Bronchial epithelial cell (primary cell): ENCODE measurements around the gene CAPN8. TPM values are rescaled to one million over a fixed set of nuclear protein-coding genes. Genes with fewer than 3 reads are reported as not detected.

Experiments
- DNase-seq: peaks from one replicate; pipeline ENCODE4 v3.0.0-alpha.2; 2010; ENCODE audit warnings: low read depth
- FAIRE-seq: peaks from 2 replicates; lab custom pipeline; 2011; peaks lifted over from hg19 to GRCh38; lab: Jason Lieb, UNC
- H3K27me3 ChIP-seq: 2 replicates; pipeline ENCODE4 v1.5.1; 2011; ENCODE audit warnings: low read length; ENCODE audit not compliant: control insufficient read depth, insufficient read depth
- H3K36me3 ChIP-seq: 2 replicates; pipeline ENCODE4 v1.5.1; 2011; ENCODE audit warnings: low read length; ENCODE audit not compliant: control insufficient read depth, insufficient read depth
- H3K4me3 ChIP-seq: 2 replicates; pipeline ENCODE4 v1.5.1; 2011; ENCODE audit warnings: mild to moderate bottlenecking, low read depth, low read length, control low read depth
- total RNA-seq: library from RNA; depleted of rRNA; stranded (reverse); fragments of >200 nt; gene quantifications from 2 replicates; pipeline ENCODE4 v1.2.1, GENCODE V29; 2014
- TF ChIP-seq, protein P1 (sequence below): IDR thresholded peaks from 2 replicates; pipeline ENCODE4 v1.5.1; 2011; ENCODE audit warnings: mild to moderate bottlenecking, moderate library complexity, low read length, control low read depth, inconsistent platforms; ENCODE audit not compliant: insufficient read depth, severe bottlenecking

Gene CAPN8
- total RNA-seq, 1 donor from 2014 or later = under 0.01 TPM

DNA sequence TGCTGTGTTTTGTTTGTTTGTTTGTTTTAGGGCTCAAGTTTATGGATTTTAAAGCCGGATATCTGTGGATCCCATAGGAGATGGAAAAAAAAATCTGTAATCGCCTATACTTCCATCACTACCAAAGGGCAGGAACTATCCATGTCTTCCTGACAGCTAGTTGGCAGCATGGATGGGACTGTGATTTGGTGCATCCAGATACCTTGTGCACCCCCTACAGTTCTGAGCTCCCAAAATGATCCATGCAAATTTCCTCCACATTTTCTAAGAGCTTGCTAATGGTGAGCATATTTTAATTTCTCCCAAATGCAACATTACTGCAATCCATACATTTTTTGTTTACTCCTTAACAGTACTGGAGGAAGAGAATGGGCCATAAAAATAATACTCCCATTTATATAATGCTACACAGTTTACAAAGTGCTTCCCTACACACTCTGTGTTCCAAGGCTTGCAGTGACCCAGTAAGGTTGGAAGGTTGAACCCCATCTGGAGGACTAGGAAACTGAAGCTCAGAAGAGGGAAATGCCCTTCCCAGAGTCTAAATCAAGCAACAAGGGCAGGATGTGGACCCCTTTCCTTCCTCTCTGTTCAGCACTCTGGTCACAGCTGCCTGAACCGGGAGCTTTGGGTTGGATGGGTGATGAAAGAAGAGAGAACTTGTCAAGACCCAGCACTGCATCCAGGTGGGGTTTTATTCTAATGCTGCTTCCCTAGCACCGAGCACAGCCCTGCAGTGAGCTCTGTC lies 48.0 kb downstream of the CAPN8 start:
- no peak for FAIRE-seq
- Histone ChIP-seq H3K36me3 (no peaks in the 10 kb centered on the region), H3K4me3 (no peak overlapping the region), H3K27me3 (peaks cover 3% of the 10 kb centered on the region)
- DNase-seq = no peak
- TF ChIP-seq, protein P1, sequence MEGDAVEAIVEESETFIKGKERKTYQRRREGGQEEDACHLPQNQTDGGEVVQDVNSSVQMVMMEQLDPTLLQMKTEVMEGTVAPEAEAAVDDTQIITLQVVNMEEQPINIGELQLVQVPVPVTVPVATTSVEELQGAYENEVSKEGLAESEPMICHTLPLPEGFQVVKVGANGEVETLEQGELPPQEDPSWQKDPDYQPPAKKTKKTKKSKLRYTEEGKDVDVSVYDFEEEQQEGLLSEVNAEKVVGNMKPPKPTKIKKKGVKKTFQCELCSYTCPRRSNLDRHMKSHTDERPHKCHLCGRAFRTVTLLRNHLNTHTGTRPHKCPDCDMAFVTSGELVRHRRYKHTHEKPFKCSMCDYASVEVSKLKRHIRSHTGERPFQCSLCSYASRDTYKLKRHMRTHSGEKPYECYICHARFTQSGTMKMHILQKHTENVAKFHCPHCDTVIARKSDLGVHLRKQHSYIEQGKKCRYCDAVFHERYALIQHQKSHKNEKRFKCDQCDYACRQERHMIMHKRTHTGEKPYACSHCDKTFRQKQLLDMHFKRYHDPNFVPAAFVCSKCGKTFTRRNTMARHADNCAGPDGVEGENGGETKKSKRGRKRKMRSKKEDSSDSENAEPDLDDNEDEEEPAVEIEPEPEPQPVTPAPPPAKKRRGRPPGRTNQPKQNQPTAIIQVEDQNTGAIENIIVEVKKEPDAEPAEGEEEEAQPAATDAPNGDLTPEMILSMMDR = no peak

DNA sequence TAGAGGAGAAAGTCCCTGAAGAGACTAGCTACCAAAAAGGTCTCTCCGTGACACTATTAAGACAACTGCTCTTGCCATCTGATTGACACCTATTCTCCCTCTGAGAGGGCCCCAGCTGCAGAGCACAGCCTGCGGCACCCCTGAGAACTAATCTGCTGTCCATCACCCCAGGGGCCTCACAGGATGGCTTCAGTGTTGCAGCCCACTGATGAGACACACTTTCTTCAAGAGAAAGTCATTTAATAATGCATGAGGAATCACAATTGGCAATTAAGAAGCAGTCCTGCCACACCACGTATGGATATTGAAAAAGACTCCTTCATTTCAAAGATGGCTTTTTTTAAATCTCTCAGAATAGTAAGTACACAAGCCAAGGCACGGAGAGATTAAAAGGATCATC lies 48.9 kb downstream of the CAPN8 start:
- FAIRE-seq (no peak), DNase-seq (no peak)
- no peak overlapping the region for H3K4me3 ChIP-seq
- H3K36me3 ChIP-seq = no peaks in the 10 kb centered on the region
- TF ChIP-seq, protein P1 = no peak
- H3K27me3 ChIP-seq = peaks cover 3% of the 10 kb centered on the region

DNA sequence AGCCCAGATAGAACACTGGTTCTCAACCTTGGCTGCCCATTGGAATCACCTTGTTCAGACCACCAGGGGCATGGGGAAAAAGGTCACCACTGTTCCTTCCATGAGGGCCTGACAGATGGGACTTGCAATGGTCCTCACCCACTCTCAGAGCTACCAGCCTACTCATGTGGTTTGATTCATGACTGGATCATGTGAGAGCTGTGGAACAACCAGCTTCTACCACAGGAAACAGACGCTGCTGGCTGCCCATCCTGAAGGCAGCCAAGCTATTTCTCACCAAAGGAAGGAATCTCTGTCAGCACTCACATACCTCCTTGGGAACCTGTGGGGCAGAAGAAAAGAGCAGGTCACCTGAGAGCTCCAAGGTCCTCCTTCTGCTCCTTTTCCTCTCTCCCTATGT lies 53.6 kb downstream of the CAPN8 start:
- FAIRE-seq (no peak), DNase-seq (no peak)
- no peaks in the 10 kb centered on the region for H3K36me3 ChIP-seq
- TF ChIP-seq, protein P1 = no peak
- H3K4me3 ChIP-seq = no peak overlapping the region
- H3K27me3 ChIP-seq = no peaks in the 10 kb centered on the region

DNA sequence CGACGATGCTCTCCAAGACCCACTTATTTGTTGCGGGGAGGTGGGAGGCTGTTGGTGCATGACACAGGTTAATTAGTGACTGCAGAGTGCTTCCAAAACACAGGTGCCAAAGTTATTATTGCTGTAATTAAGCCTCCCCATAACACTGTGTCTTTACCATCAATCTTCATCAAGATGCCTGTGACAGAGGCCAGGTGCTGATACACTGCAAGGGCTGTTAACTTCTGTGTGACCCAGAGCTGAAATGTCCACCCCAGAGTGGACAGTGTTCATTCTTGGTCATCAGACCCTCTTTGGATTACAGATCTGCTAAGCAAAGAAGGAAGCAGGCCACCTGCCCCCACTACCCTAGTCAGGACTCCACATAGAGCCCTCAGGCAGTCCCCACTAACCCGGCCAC lies 55.5 kb downstream of the CAPN8 start:
- Histone ChIP-seq H3K36me3 (no peaks in the 10 kb centered on the region), H3K27me3 (no peaks in the 10 kb centered on the region), H3K4me3 (no peak overlapping the region)
- no peak for DNase-seq
- FAIRE-seq = no peak
- TF ChIP-seq, protein P1 = no peak

DNA sequence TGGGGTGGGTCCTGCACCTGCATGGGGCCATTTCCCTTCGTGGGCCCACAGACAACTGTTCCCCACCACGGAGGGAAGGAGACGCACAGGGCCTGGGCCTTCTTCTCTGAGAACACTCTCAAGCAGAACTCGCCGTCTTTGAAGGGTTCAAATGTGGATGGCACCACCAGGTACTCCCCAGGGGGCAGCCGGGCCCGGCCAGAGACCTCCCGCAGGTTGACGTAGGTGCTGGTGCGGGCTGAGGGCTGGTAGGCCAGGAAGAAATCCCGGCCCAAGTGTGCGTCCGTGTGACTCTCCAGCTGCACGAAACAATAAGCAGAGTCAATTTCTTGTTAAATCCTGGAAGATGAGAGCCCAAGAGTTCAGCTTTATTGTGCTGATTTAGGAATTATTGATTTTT lies 56.4 kb downstream of the CAPN8 start:
- TF ChIP-seq, protein P1 = no peak
- DNase-seq (no peak), FAIRE-seq (no peak)
- no peak overlapping the region for H3K4me3 ChIP-seq
- H3K36me3 ChIP-seq = no peaks in the 10 kb centered on the region
- H3K27me3 ChIP-seq = no peaks in the 10 kb centered on the region

DNA sequence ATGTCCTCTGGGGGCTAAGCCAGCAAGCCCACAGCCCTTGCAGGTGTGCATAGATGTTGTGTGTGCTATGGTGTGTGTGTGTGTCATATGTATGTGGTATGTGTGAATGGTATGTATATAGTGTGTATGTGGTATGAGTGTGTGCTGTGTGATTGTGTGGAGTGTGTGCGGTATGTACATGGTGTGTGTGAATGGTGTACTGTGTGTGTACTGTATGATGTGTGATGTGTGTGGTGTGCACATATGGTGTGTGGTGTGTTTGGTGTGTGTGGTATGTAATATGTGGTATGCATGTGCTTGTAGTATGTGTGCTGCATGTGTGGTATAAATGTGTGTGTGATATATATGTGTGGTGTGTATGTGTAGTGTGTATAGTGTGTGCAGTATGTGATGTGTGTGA lies 107.0 kb downstream of the CAPN8 start:
- DNase-seq (no peak), FAIRE-seq (no peak)
- Histone ChIP-seq H3K36me3 (no peaks in the 10 kb centered on the region), H3K4me3 (no peak overlapping the region), H3K27me3 (no peaks in the 10 kb centered on the region)
- TF ChIP-seq, protein P1 = no peak
